HuH-7 (cell line): ENCODE data around the gene ADGRE1.
A peak's percentile ranks its signal among the peaks of the same experiment; 100 is the strongest.

Experiments used
- DNase-seq: peaks from one replicate; pipeline ENCODE4 v3.0.0; 2011; ENCODE audit warnings: low spot score

Gene ADGRE1

GRCh38 chr19:6875218-6875617, 12.2 kb upstream of the ADGRE1 start:
- no peak for DNase-seq

- no peak for DNase-seq
These were observed 10.6 kb upstream of the ADGRE1 start for GRCh38 chr19:6876748-6877147.

GRCh38 chr19:6877766-6878165, 9.6 kb upstream of the ADGRE1 start:
- no peak for DNase-seq

GRCh38 chr19:6886277-6886897, 992 bp upstream of the ADGRE1 start:
- DNase-seq = no peak

GRCh38 chr19:6888967-6889366, 1.6 kb downstream of the ADGRE1 start:
- DNase-seq = no peak

GRCh38 chr19:6890401-6890913, 3.1 kb downstream of the ADGRE1 start:
- DNase-seq = no peak

GRCh38 chr19:6890938-6891337, 3.6 kb downstream of the ADGRE1 start:
- no peak for DNase-seq

GRCh38 chr19:6891761-6892385, 4.5 kb downstream of the ADGRE1 start:
- no peak for DNase-seq

- no peak for DNase-seq
These were observed 6.9 kb downstream of the ADGRE1 start for GRCh38 chr19:6894313-6894712.

GRCh38 chr19:6903446-6903845, 16.1 kb downstream of the ADGRE1 start:
- no peak for DNase-seq

GRCh38 chr19:6906559-6907060, 19.2 kb downstream of the ADGRE1 start:
- DNase-seq = no peak

GRCh38 chr19:6911523-6911922, 24.1 kb downstream of the ADGRE1 start:
- no peak for DNase-seq

- no peak for DNase-seq
These were observed 26.9 kb downstream of the ADGRE1 start for GRCh38 chr19:6914321-6914720.

- DNase-seq = no peak
These were observed 29.6 kb downstream of the ADGRE1 start for GRCh38 chr19:6916952-6917351.

GRCh38 chr19:6925386-6925785, 38.0 kb downstream of the ADGRE1 start:
- no peak for DNase-seq

GRCh38 chr19:6925801-6926751, 38.7 kb downstream of the ADGRE1 start:
- DNase-seq = peak; percentile 4

- no peak for DNase-seq
These were observed 42.8 kb downstream of the ADGRE1 start for GRCh38 chr19:6930190-6930589.

- DNase-seq = no peak
These were observed 47.7 kb downstream of the ADGRE1 start for GRCh38 chr19:6935069-6935468.

GRCh38 chr19:6935618-6936017, 48.2 kb downstream of the ADGRE1 start:
- no peak for DNase-seq

GRCh38 chr19:6945733-6946132, 58.4 kb downstream of the ADGRE1 start:
- DNase-seq = no peak

GRCh38 chr19:6947745-6948144, 60.4 kb downstream of the ADGRE1 start:
- DNase-seq = no peak

GRCh38 chr19:6948884-6949283, 61.5 kb downstream of the ADGRE1 start:
- no peak for DNase-seq

GRCh38 chr19:6952956-6953355, 65.6 kb downstream of the ADGRE1 start:
- DNase-seq = no peak
